Dermis microvascular lymphatic vessel endothelial cell (primary cell): ENCODE results near the gene PLCL2. TPM values are rescaled to one million over a fixed set of nuclear protein-coding genes. Genes with fewer than 3 reads are reported as not detected.
A peak's percentile ranks its signal among the peaks of the same experiment; 100 is the strongest.

Source experiments
- DNase-seq, 2 donors: peaks; one replicate each; pipeline versions ENCODE4 v3.0.0 to v3.0.0-alpha.2; 2010; ENCODE audit warnings: low read depth in 2 of 2
- total RNA-seq: library from RNA; depleted of rRNA; stranded (reverse); fragments of >200 nt; gene quantifications from 2 replicates; pipeline ENCODE4 v1.2.1, GENCODE V29; 2014

Gene PLCL2
- total RNA-seq, 1 donor from 2014 or later = 10.7 TPM

DNA sequence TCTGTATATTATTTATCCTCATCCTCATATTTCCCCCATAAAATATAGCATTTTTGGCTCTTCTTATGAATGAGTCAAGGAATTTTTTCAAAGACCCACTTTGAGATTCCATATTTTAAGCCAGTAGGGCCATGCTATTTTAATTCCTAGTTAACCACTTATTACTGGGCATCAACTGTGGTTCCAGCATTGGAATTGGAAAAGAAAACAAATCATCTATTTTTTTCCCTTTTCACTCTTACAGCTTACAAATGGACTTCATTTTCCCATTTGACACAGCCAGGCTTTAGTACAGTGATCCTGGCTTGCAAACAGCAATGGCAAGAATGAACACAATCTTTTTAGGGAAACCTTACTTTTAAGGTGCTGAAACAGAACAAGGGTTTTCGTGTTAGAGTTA lies 19.4 kb upstream of the PLCL2 start:
- DNase-seq = no peak

DNA sequence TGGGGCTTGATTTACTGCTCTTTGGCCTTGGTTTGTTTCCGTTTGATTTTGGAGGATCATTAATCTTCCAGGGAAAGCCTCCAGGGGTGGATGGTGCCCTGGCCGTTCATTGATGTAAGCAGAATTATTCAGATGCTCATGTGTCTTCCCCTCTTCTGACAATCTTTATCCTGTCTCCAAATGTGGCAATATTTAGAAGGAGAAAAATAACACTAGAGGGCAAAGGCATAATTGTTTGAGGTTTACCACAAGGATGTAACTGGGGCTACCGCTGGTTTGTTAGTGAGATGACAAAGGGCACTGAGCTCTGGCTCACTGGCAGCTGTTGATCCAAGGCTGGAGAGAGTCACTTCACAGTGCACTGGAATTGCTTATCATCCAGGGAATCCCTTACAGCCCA lies 18.2 kb upstream of the PLCL2 start:
- no peak for DNase-seq

DNA sequence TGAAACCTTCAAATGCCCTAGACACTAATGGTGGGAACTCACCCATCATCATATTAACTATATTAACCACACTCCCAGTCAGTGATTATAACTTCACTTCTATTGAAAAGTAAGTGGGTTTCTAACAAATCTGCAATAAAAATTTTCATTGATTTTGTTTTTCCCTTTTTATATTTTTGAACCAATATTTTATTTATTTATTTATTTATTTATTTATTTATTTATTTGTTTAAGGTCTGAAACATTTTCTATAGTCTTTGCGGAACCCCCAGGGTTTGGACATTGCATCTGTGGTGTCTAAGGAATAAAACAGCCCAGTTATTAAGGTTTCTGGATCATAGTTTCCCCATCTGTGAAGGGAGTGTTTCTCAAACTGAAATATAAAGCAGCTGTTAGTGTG lies 16.2 kb upstream of the PLCL2 start:
- no peak for DNase-seq

DNA sequence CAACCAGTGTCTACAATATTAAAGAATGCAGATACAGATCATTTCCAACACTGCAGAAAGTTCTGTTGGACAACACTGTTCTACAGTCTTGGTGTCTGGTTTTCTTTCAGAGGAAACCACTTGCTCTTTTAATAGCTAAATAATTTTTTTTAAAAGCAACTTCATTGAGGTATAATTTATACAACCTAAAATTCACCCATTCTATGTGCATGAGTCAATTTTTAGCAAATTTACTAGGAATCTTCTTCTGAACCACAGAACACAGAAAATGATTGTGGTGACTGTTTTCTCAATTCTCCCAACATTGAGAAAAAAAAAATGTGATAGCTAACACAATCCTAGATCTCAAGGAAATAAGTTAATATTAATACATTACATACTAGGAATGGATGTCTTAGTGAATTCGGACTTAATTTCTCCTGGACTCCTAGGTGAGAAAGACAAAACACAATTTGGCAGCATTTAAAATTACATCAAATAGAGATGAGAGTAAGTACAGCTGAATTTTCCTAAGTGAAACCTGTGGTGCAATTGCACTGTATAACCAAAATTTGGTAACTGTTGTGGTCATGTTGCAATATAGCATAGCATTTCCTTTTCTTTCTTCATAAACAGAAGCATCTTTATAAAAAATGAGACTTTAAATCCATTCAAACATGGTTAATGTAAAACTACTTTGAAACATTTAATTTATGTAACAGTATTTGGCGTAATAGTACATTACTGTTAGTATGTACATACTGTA lies 15.3 kb upstream of the PLCL2 start:
- DNase-seq = no peak

DNA sequence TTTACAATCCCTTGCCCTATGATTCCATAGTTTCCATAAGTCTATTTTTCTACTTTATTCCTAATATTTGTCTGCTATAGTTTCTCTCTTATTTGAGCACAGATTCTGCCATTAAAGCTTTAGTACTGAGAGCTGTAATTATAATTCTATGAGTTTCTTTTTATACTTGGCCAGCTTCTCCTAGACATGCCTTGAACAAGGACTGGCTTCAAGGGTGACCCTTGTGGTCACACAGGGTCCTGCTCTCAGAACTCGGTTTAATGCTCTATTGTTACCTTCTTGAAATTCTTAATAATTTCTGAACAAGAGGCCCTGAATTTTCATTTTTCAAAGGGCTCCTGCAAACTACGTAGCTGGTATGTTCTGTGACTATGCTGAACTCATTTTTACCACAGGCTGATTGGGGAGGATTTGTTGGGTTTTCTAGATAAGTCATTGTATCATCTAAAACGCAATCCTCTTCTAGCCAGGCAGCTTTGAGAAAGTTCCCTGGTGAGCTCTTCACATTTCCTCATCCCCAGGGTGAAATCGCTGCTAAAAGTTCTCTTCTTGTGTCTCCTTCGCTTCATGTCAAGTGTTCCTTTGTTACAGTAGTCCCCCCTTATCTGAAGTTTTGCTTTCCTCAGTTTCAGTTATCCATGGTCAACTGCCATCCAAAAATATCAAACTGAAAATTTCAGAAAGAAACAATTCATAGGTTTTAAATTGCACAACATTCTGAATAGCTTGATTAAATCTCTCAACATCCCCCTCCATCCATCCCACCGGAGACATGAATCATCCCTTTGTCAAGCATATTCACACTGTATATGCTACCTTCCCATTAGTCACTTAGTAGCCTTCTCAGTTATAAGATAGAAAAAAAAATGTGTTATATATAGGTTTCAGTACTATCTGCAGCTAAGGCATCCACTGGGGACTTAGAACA lies 12.6 kb upstream of the PLCL2 start:
- DNase-seq = peak in 1 of 2 donors; percentile 76

DNA sequence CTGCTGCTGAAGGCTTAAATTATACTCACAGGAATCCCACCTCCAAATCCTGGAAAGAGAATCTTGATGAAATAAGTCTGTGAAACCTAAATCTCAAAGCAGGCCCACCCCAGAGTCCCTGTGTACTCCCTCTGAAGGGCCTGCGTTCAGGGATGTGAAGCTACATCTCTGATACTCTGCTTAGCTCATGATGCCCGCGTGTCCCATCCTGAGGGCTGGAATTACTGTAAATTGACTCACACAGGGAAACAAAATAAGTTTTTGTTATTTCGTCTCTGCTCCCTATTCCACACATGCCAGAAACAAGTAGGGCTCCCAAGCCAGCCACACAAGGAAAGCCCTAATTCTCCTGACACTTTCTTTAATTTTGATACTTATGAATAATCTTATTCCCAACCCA lies 10.9 kb upstream of the PLCL2 start:
- no peak for DNase-seq

DNA sequence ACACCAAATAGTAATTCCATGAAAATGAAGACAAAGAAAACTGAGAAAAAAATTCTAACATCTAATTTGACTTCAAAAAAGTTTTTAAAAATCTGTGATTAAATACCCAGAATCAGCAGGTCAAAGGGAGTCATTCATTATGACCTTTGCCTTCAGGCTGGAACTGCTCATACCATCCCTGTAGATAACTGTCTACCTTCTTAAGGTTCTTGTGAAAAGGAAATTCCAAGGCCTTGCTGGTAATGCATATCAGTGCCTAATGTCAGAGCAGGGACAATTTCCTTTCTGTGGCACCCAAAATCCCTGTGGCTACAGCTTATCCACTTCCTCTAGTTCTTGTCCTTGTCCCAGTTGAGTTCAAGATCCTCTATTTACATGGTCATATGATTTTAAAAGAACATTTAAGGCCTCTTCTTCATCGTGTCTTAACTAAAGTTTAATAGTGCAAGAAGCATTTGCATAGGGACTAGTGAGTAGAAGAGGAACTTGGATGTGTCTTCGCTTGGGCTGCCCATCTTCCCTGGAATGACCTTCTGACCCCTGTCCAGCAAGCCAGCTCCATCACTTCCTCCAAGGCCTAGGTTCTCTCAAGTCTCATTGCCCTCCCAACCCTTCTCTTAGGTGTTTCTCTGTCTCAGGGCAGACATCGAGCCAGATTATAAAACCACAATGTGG lies 8.7 kb upstream of the PLCL2 start:
- DNase-seq = no peak

DNA sequence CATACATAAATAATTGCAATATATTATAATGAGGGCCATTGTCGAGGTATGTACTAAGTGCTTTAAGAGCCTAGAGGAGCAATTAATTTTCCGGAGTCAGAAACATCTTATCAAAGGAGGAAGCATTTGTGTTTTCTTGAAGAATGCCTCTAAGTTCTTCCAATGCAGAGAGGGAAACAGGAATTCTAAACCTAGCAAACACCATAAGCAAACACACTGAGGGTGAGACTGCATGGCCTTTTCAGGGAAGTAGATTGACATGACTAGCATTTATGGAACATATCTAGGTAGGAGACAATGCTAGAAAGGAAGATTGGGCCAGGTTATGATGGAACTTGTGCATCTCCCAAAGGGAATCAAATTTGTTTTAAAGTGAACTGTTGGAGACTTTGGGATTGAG lies 7.2 kb upstream of the PLCL2 start:
- no peak for DNase-seq

DNA sequence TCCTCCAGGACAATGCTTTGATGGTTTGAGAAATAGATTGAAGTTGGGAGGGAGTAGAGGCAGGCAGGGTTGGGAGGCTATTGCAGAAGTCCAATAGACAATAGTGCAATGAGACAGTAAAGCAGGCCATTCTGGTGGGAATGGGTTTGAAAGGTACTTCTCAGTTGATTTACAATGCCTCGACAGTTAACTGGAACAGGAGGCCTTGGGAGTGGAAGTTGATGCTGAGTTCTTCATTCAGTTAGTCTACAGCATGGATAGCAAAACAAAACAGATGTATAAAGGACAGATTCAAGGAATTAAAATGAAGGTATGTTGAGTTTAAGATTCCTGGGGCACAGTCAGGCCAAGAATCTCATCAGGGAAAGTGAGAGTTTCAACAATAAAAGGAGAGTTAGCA lies 6.8 kb upstream of the PLCL2 start:
- DNase-seq = no peak

DNA sequence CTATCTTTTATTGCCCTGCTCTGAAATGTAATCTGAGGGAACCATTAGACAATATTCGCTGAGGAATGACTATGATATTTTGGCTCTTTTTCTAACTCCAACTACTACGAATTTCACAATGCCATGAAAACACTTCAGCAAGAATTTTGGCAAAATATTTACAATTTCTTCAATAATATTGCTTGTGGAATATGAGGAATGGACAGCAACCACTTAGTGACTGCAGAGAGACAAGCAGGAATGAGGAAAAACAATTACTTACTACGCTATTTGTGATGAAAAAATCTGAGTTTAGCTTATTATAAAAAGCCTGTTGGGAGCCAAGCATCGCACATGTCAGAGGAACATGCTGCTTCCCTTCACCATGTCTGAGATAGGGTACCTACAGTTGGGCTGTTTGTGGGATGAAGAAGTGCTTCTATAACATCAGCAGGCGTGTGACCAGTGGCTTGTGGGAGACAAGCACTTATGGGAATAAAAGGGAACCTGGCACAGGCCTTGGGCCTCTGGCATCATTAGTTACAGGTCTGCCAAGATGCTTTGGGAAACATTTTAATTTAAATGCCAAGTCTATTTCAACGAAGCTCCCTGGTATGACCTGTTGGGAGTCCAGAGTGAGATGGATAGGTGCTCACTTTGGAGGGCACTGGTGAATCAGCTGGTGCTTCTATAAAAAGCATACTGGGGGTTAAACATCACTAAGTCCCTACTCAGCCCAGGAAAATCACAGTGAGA lies 2.7 kb upstream of the PLCL2 start:
- DNase-seq = no peak

DNA sequence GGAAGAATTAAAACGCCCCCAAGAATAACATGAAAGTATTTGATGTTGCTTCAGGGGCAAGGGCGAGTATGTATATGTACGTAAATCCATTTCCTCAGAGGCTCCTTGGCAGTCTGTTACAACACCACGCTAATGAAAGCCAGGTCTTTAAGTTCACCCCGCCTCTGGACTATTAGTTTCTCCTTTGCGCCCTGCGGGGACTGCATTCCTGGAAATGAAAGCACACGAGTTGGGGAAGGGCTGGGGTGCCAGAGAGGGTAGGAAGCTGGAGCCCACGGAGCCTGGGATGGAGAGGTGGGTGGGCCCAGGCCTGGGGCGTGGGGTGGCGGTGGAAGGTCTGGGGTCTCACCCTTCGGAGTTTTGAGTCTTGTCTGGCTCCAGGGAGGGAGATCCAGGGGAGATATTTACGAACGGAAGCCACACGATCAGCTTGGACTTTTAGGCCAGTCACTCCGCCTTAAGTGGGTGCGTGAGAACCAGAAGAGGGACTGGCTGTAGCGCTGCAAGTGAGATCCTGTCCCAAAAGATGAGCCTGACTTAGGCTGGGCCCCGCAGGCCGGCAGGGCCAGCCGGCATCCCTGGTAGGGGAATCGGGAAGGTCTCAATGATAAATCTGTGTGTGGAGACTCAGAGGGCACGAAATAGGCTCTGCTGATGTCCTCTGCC lies 1.6 kb upstream of the PLCL2 start:
- DNase-seq = no peak

DNA sequence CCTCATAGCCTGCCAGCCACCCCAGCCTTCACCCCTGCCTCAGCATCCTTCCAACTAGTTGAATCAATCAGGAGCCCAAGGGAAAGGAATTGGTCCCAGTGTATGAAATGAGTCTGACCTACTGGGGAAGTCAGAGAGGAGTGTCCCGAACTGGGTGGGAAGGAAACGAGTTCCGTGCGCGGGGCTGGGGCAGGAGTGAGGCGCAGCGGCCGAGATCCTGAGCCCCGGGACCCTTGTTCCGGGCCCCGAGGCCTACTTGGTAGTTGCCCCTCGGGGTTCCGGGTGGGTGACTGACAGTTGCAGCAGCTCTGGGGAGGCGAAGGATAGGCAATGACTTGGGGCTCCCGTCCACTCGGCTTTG lies 1.1 kb upstream of the PLCL2 start:
- DNase-seq = no peak

DNA sequence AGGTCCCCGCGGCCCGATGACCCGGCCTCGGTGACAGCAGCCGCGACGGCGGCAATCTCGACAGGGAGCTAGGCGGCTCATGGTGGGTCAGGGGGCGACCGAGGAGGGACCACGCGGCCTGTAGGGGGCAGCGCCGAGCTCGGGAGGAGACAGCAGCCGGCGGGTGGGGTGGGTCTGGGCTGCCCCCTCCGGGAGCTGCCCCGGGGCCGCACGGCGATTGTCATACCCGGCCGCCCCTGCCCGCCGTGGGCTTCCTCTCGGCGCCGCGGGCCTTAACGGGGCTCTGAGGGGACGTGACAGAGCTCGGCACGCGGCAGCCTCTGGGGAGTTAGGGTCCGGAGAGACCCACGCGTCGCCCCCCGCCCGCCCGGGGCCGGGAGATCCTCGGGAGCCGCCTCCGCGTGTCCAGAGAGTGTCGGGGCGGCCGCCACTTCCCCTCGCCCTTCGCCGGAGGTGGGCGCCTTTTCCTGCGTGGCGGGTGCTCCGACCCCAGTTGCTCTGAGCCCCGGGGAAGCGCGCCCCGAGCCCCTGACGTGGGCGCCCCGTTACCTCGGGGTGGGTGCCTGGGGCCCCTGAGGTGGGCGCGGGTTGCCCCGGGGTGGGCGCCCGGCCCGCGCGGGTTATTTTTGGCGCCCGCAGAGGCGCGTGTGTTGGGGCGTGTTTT lies 539 bp upstream of the PLCL2 start:
- DNase-seq = peak in 1 of 2 donors; percentile 72

DNA sequence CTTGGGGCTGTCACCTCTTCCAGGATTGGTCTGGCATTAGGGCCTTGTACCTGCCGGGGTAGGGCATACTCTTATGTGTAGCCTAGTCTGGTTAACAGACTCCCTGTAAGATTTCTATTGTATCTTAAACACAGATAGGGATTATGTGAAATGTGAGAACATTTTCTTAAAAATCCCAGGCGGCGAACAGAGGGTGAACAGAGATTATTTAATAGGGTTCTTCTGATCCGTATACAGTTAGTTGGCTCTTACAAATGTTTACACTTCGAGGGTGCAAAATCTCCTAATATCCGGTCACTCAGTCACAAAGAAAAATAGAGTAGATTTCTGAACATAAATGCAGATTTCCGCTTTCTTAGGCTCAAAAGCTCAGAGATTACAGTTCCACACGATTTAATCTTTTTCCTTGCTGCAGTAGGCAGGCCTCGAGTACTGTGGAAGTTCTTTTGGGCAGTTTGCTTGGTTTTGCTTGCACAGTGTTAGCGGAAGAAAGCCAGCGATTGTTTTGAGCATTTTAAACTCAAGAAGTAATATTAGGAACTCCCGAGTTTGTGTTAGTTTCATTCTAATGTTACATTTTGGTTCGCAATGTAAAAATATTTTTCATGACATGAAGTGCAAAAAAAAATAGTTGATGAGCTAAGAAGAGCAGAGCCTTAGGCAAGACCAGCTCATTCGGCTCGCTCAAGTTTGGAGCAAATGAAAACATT lies 993 bp downstream of the PLCL2 start:
- DNase-seq = no peak

DNA sequence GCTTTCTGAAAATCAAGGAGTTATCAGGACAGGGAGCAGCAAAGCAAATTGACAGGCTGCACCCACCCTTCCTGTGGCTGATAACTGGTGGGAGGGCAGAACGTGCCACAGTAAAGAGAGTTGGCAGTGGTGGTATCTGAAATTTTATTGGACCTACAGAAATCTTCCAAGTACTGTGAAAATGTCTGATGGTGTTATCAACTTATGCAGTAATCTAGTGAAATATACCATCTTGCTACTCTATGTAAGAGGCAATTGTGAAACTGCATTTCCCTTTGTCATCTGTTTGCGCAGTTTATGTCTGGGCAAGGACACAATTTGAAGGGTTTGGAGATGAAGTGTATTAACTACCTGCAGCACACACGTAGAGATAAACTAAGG lies 1.5 kb downstream of the PLCL2 start:
- no peak for DNase-seq

DNA sequence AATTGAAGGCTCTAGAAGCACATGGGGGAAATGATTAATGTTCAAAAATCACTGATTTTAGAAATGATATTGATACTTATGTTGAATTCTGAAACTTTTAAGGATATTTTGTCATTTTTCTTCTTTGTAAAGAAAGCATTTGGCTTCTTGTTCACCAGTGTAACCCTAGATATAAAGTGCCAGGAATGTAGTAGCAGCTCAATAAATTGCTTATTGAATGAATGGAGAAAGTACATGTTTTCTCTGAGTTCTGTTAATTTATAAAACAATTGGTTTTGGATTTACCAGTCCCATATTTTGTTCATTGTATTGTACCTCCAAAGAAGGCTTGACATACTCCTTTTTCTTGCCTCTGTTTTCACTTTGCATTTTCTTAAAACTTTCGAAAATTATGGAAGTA lies 2.4 kb downstream of the PLCL2 start:
- no peak for DNase-seq

DNA sequence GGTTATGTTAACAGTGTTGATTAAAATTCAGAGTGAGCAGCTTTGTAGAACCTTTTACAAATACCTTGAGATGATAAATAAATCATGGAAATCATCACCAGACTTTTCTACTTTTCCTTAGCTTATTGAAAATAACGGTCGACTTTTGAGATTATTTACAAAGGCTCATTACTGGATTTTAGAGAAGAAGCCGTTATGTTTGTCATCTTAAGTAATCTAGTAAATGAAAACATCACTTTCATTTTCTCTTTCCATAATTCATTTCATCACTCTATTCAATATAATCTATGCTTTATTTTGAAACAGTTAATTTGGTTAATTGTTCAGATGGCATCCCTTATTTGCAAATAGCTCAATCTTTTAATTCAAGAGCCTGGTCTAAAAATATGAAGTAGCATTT lies 3.6 kb downstream of the PLCL2 start:
- DNase-seq = no peak

DNA sequence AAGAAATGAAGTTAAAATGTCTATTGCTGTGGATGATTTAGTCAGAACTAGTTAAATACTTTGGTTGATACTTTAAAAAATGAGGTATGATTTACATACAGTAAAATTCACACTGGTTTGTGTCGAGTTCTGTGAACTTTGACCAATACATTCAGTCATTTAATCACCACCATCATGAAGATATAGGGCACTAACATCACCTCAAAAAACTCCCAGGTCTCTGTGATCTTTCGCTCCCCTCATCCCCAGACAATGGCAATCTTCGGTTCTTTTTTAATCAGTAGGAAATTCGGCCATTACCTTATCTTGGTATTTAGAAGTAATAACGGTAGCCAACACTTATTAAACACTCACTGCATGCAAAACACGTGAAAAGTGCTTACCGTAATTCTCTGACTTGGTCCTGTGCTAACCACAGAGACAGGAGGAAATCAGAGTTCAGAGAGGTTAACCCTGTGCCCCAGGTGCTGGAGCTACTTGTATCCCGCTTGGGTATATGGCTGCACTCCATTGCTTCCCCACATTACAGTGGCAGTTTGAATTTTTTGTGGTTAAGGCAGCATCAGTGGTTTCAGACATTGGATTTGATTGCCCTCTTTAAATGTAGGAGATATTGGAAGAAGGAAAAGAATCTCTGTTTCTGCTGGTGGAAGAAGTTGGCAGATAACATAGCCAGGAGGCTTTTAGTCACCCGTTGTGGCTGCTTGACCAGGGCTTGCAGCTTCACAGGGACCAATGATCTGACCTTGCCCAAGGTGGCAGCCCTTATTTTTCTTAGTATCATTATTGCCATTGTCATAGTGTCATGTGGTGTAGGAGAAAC lies 4.2 kb downstream of the PLCL2 start:
- DNase-seq = no peak
